ENCODE results near the gene NDUFA8. TPM values are rescaled to one million over a fixed set of nuclear protein-coding genes. Genes with fewer than 3 reads are reported as not detected.
A peak's percentile ranks its signal among the peaks of the same experiment; 100 is the strongest.

NDUFA8 gene
- total and polyA plus RNA-seq, 2 experiments from 2014 or later: 36.6 to 144 TPM

GRCh38 chr9:122192914-122193525, 33.4 kb upstream of the NDUFA8 start (continued):
- no peak for TF ChIP-seq ZNF462 (CRISPR knock-in tag; IDR thresholded peaks at IDR 0.05)
- no peak for TF ChIP-seq STAT1 (IDR thresholded peaks at IDR 0.05; ENCODE audit: unreplicated experiment)
- no peak for TF ChIP-seq ZNF331 (CRISPR knock-in tag; IDR thresholded peaks at IDR 0.05; ENCODE audit: low read depth)
- TF ChIP-seq ZNF114 (CRISPR knock-in tag; IDR thresholded peaks at IDR 0.05): no peak
- no peak for TF ChIP-seq POLR2AphosphoS5 (IDR thresholded peaks at IDR 0.05; ENCODE audit: low read depth)

- no peak overlapping the region for H3K27ac ChIP-seq (ENCODE audit: low read depth)
- DNase-seq (ENCODE audit: low spot score): no peak
- TF ChIP-seq CTCF (conservative IDR thresholded peaks at IDR 0.05; ENCODE audit: low read depth in 2 of 2) (peak in 1 of 2 experiments; percentile 32; a peak in 2 of 4 replicates), JUNB (IDR thresholded peaks at IDR 0.05; ENCODE audit: unreplicated experiment) (no peak), REST (IDR thresholded peaks at IDR 0.05; ENCODE audit: unreplicated experiment) (no peak)
- Mint-ChIP-seq H3K4me3 (no peak overlapping the region), H3K36me3 (ENCODE audit: low read depth) (no peaks in the 10 kb centered on the region; the same call in 2 of the 3 replicates), H3K27me3 (ENCODE audit: insufficient read depth, low read depth, poor library complexity) (peaks cover 7% of the 10 kb centered on the region), H3K27ac (no peak overlapping the region), H3K4me1 (peaks cover 22% of the 10 kb centered on the region), H3K9me3 (no peaks in the 10 kb centered on the region; the same call in 2 of the 3 replicates)
- H3K4me3 ChIP-seq: no peak overlapping the region
- H3K4me2 ChIP-seq: no peak overlapping the region
- no peaks in the 10 kb centered on the region for H3F3A ChIP-seq (replicated peaks; ENCODE audit: low read depth)
- H3K27me3 ChIP-seq (ENCODE audit: insufficient read depth): no peaks in the 10 kb centered on the region
- no peaks in the 10 kb centered on the region for H4K20me1 ChIP-seq (replicated peaks; ENCODE audit: insufficient read depth)
- H3K36me3 ChIP-seq (ENCODE audit: insufficient read depth): no peaks in the 10 kb centered on the region
- peaks cover 4% of the 10 kb centered on the region; the same call in 1 of the 2 replicates for H3K4me1 ChIP-seq (ENCODE audit: insufficient read depth)
- peak overlapping the region; percentile 74 for H2AFZ ChIP-seq
- H3K79me2 ChIP-seq (replicated peaks; ENCODE audit: insufficient read depth): no peaks in the 10 kb centered on the region
- no peaks in the 10 kb centered on the region for H3K9me2 ChIP-seq (ENCODE audit: insufficient read depth)
- peak; percentile 18; the same call in 1 of the 3 replicates for ATAC-seq
Measured at GRCh38 chr9:122192261-122192875, 32.8 kb upstream of the NDUFA8 start.

All from GM23338 (cell line).